GM23248 (cell line): ENCODE data around the gene FKBP5. TPM values are rescaled to one million over a fixed set of nuclear protein-coding genes. Genes with fewer than 3 reads are reported as not detected.

Source experiments
- DNase-seq: peaks from one replicate; pipeline ENCODE4 v3.0.0-alpha.2; 2015
- H2AFZ ChIP-seq: fragments of 200-600 bp; sonication (generic); 2 replicates; pipeline ENCODE4 v1.6.1; 2016; ENCODE audit warnings: antibody characterized with exemption
- H3F3A ChIP-seq: fragments of 200-600 bp; sonication (generic); 2 replicates; pipeline ENCODE4 v1.6.1; 2016; ENCODE audit warnings: mild to moderate bottlenecking, antibody characterized with exemption, mixed run types; ENCODE audit not compliant: insufficient read depth
- H3K27ac ChIP-seq: fragments of 200-600 bp; sonication (generic); 2 replicates; pipeline ENCODE4 v1.5.1; 2016; ENCODE audit warnings: mild to moderate bottlenecking
- H3K27me3 ChIP-seq: fragments of 200-600 bp; sonication (generic); replicated peaks from 2 replicates; pipeline ENCODE4 v1.6.1; 2016; ENCODE audit warnings: mild to moderate bottlenecking; ENCODE audit not compliant: insufficient read depth
- H3K36me3 ChIP-seq: fragments of 200-600 bp; sonication (generic); 2 replicates; pipeline ENCODE4 v1.6.1; 2016; ENCODE audit warnings: low read depth, mild to moderate bottlenecking
- H3K4me1 ChIP-seq: fragments of 200-600 bp; sonication (generic); 2 replicates; pipeline ENCODE4 v1.6.1; 2016; ENCODE audit warnings: mild to moderate bottlenecking; ENCODE audit not compliant: insufficient read depth
- H3K4me2 ChIP-seq: fragments of 200-600 bp; sonication (generic); one replicate; pipeline ENCODE4 v1.6.1; 2016; ENCODE audit warnings: mild to moderate bottlenecking; ENCODE audit not compliant: unreplicated experiment
- H3K4me3 ChIP-seq: fragments of 200-600 bp; sonication (generic); 2 replicates; pipeline ENCODE4 v1.5.1; 2016; ENCODE audit warnings: mild to moderate bottlenecking
- H3K79me2 ChIP-seq: fragments of 200-600 bp; sonication (generic); 2 replicates; pipeline ENCODE4 v1.6.1; 2016; ENCODE audit warnings: mild to moderate bottlenecking; ENCODE audit not compliant: insufficient read depth
- H3K9ac ChIP-seq: fragments of 200-600 bp; sonication (generic); 2 replicates; pipeline ENCODE4 v1.6.1; 2016; ENCODE audit warnings: mild to moderate bottlenecking
- H3K9me2 ChIP-seq: fragments of 200-600 bp; sonication (generic); 2 replicates; pipeline ENCODE4 v1.6.1; 2016; ENCODE audit warnings: mixed run types, mild to moderate bottlenecking, moderate library complexity; ENCODE audit not compliant: insufficient read depth
- H3K9me3 ChIP-seq: fragments of 200-600 bp; sonication (generic); one replicate; pipeline ENCODE4 v1.6.1; 2017; ENCODE audit warnings: low read depth
- H4K20me1 ChIP-seq: fragments of 200-600 bp; sonication (generic); 2 replicates; pipeline ENCODE4 v1.6.0; 2016; ENCODE audit not compliant: insufficient read depth
- EZH2 ChIP-seq: fragments of 200-600 bp; sonication (generic); IDR thresholded peaks from 2 replicates; pipeline ENCODE4 v1.6.1; 2018; ENCODE audit warnings: antibody characterized with exemption, mild to moderate bottlenecking; ENCODE audit not compliant: insufficient read depth, poor library complexity, severe bottlenecking
- EZH2phosphoT487 ChIP-seq: fragments of 200-600 bp; sonication (generic); IDR thresholded peaks from 2 replicates; pipeline ENCODE4 v1.6.1; 2018; ENCODE audit warnings: antibody characterized with exemption, moderate library complexity, mild to moderate bottlenecking, low read depth; ENCODE audit not compliant: insufficient read depth
- WGBS, 2 experiments: methylation state at CpG; one replicate each; pipeline ENCODE4 v1.1.6; 2015 to 2017; ENCODE audit warnings: low lambda C conversion rate in 2 of 2, low coverage in 1 of 2; ENCODE audit errors: missing lambda C conversion rate in 2 of 2; 5-methylcytosine and 5-hydroxymethylcytosine counted together
- in situ Hi-C: fragments of 300-500 bp; cut with MboI; formaldehyde crosslinking; loops from 2 replicates; pipeline ENCODE4 v1.15.0; 2020
- polyA plus RNA-seq: library from polyadenylated mRNA; unstranded; fragments of >200 nt; fragmentation: Nextera tagmentation; extraction: Ambion mirVana; gene quantifications from 2 replicates; pipeline ENCODE4 v1.2.1, GENCODE V29; 2016
- total RNA-seq: library from RNA; depleted of rRNA; stranded (reverse); fragments of >200 nt; shearing (Covaris generic); gene quantifications from 2 replicates; pipeline ENCODE4 v1.2.3, GENCODE V29; 2014

FKBP5 gene
- total and polyA plus RNA-seq, 2 experiments from 2014 or later, result 3.6 to 6.3 TPM

DNA sequence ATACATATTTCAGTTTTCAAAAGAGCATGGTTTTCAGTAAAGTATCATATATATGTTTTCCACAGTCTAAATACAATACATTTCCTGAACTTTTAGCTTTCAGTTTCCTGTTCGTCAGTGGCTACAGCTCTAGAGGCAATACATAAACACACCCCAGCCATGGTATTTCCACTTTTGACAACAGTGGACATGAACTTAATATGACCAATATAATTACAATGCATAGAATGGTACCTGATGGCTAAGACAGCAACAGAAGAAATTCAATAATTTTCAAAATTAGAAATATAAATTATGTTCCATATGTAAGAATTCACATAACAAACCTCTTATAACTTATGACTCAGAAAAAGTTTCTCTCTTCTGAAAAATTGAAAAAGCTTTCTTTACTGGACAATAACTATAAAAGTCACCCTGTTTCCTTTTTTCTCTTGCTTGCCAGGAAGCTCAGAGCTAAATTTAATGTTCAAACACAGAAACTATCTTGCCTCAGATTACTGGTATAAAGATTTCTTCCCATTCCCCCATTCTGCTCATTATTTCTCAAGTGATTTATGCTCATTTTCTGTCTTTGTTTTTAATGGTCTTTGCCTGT, 19.2 kb downstream of the FKBP5 start:
- Histone ChIP-seq H3K4me3 (peak overlapping the region; percentile 49), H3K9ac (peak overlapping the region; percentile 43), H3K79me2 (peaks cover 23% of the 10 kb centered on the region; the same call in 1 of the 2 replicates), H3K27ac (peak overlapping the region; percentile 38), H3K4me1 (peaks cover 27% of the 10 kb centered on the region), H3F3A (peaks cover 14% of the 10 kb centered on the region; the same call in 1 of the 2 replicates), H3K36me3 (no peaks in the 10 kb centered on the region), H3K9me3 (no peaks in the 10 kb centered on the region), H2AFZ (peak overlapping the region; percentile 68), H3K4me2 (peak overlapping the region; percentile 66), H4K20me1 (no peaks in the 10 kb centered on the region), H3K27me3 (no peaks in the 10 kb centered on the region), H3K9me2 (no peaks in the 10 kb centered on the region)
- 69 to 72% methylated on average over 1 of the region's 1 CpG for WGBS, 2 experiments
- TF ChIP-seq EZH2phosphoT487 (no peak), EZH2 (no peak)
- in situ Hi-C loops, result no loop called here
- DNase-seq, result peak; percentile 23

DNA sequence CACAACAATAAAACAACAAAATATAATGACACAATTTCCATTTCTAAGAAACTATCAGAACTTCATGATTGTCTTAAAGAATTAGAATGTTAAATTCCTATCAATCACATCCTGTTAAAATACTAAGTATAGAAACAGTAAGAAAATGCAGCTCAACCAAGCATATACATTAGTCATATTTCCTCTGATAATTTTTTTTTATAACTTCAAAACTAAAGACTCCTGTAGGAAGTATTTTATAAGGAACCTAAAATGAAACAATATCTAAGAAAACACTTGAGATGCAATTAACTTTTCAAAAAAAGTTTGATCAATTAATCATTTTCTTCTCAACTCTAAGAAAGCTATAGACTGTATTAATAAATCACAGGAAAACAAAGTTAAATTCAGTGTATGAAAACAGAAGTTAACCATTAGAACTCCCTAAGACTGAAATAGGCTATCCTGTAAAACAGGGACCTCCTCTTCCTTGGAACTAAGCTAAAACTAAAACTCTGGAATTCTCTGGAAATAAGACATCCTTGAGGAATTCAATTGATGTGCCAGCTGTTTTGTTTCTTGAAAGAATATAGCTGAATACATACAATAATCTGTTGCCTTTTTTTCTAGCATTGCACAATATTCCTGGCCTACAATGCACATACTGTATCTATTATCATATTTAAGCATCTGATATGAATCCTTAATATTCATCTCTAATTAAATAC, 19.8 kb downstream of the FKBP5 start:
- H3K4me3 ChIP-seq, result peak overlapping the region; percentile 49

DNA sequence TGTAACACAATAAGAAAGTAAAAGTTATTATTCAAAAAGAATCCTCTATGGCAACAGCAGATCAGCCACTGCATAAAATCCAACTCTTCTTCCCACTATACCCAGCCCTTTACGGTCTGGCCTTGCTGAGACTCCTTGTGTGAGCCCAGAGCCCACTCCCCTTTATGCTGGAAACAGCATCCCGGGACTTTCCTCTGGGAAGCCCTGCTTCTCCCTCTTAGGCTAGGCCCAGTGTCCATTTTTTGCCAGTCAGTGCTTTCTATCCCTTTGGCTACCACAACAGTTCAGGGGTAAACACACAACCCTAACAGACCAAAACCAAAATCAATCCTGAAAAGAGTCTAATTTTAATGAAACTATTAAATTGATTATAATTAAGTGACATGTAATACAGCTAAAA, 20.6 kb downstream of the FKBP5 start:
- TF ChIP-seq EZH2 (no peak), EZH2phosphoT487 (no peak)
- in situ Hi-C loops, result no loop called here
- no peak for DNase-seq
- Histone ChIP-seq H2AFZ (peak overlapping the region; percentile 53), H3K4me2 (no peak overlapping the region), H3K36me3 (no peaks in the 10 kb centered on the region), H3K9me2 (no peaks in the 10 kb centered on the region), H3F3A (peaks cover 26% of the 10 kb centered on the region; the same call in 1 of the 2 replicates), H3K79me2 (peaks cover 22% of the 10 kb centered on the region; the same call in 1 of the 2 replicates), H3K27me3 (no peaks in the 10 kb centered on the region), H3K9ac (no peak overlapping the region; the same call in 1 of the 2 replicates), H4K20me1 (no peaks in the 10 kb centered on the region), H3K4me1 (peaks cover 41% of the 10 kb centered on the region), H3K4me3 (no peak overlapping the region), H3K27ac (no peak overlapping the region), H3K9me3 (no peaks in the 10 kb centered on the region)
- WGBS, 2 experiments, result 93 to 97% methylated on average over 2 of the region's 2 CpGs

More for the DNA sequence above, 19.8 kb downstream of the FKBP5 start:
- Histone ChIP-seq H3K9me3 (no peaks in the 10 kb centered on the region), H3F3A (peaks cover 21% of the 10 kb centered on the region; the same call in 1 of the 2 replicates), H3K27me3 (no peaks in the 10 kb centered on the region), H3K9me2 (no peaks in the 10 kb centered on the region), H3K79me2 (peaks cover 22% of the 10 kb centered on the region; the same call in 1 of the 2 replicates), H2AFZ (peak overlapping the region; percentile 68), H3K27ac (peak overlapping the region; percentile 38), H3K36me3 (no peaks in the 10 kb centered on the region), H4K20me1 (no peaks in the 10 kb centered on the region), H3K9ac (peak overlapping the region; percentile 43), H3K4me1 (peaks cover 34% of the 10 kb centered on the region), H3K4me2 (peak overlapping the region; percentile 66)
- in situ Hi-C loops, result no loop called here
- TF ChIP-seq EZH2phosphoT487 (no peak), EZH2 (no peak)
- peak; percentile 36 for DNase-seq

DNA sequence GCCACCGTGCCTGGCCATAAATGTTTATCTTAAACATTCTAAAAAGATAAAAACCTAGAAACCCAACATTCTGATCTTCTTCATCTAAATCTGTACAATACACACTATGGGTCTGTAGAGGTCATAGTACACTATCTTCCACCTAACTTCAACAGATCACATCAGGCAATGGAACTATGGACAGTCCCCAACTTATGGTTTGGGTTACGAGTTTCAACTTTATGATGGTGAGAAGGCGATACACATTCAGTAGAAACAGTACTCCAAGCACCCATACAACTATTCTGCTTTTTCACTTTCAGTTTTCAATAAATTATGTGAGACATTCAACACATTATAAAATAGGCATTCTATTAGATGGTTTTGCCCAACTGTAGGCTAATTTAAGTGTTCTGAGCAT, 23.1 kb downstream of the FKBP5 start:
- H3K9ac ChIP-seq, result no peak overlapping the region
- no peaks in the 10 kb centered on the region for H3K27me3 ChIP-seq
- H2AFZ ChIP-seq, result no peak overlapping the region
- in situ Hi-C loops, result no loop called here
- no peaks in the 10 kb centered on the region for H3K9me3 ChIP-seq
- H3K4me1 ChIP-seq, result peaks cover 46% of the 10 kb centered on the region
- no peak for DNase-seq
- WGBS, 2 experiments, result 98% methylated on average over 3 of the region's 3 CpGs
- no peaks in the 10 kb centered on the region for H3K9me2 ChIP-seq
- peaks cover 26% of the 10 kb centered on the region; the same call in 1 of the 2 replicates for H3F3A ChIP-seq
- peaks cover 25% of the 10 kb centered on the region; the same call in 1 of the 2 replicates for H3K79me2 ChIP-seq
- H3K4me3 ChIP-seq, result no peak overlapping the region
- no peak overlapping the region for H3K4me2 ChIP-seq
- no peak for TF ChIP-seq EZH2phosphoT487
- TF ChIP-seq EZH2, result no peak
- no peak overlapping the region for H3K27ac ChIP-seq
- H4K20me1 ChIP-seq, result no peaks in the 10 kb centered on the region
- no peaks in the 10 kb centered on the region for H3K36me3 ChIP-seq
